ENCODE results near the gene RPS21.

Gene RPS21

GRCh38 chr20:62388839-62389600 lies 2.1 kb downstream of the RPS21 start:
- TF ChIP-seq CTCF (IDR thresholded peaks at IDR 0.05; ENCODE audit: low read depth, low read length): no peak
- no peak overlapping the region for H3K4me3 ChIP-seq (ENCODE audit: low read depth, low read length)

GRCh38 chr20:62389601-62390087 lies 2.7 kb downstream of the RPS21 start:
- H3K4me3 ChIP-seq (ENCODE audit: low read depth, low read length): no peak overlapping the region
- no peak for TF ChIP-seq CTCF (IDR thresholded peaks at IDR 0.05; ENCODE audit: low read depth, low read length)

GRCh38 chr20:62390317-62391164 lies 3.6 kb downstream of the RPS21 start:
- no peak for TF ChIP-seq CTCF (IDR thresholded peaks at IDR 0.05; ENCODE audit: low read depth, low read length)
- no peak overlapping the region for H3K4me3 ChIP-seq (ENCODE audit: low read depth, low read length)

GRCh38 chr20:62391165-62392076 lies 4.5 kb downstream of the RPS21 start:
- no peak for TF ChIP-seq CTCF (IDR thresholded peaks at IDR 0.05; ENCODE audit: low read depth, low read length)
- H3K4me3 ChIP-seq (ENCODE audit: low read depth, low read length): no peak overlapping the region

GRCh38 chr20:62392077-62392418 lies 5.1 kb downstream of the RPS21 start:
- no peak for TF ChIP-seq CTCF (IDR thresholded peaks at IDR 0.05; ENCODE audit: low read depth, low read length)

GRCh38 chr20:62392621-62393334 lies 5.9 kb downstream of the RPS21 start:
- no peak for TF ChIP-seq CTCF (IDR thresholded peaks at IDR 0.05; ENCODE audit: low read depth, low read length)
- H3K4me3 ChIP-seq (ENCODE audit: low read depth, low read length): no peak overlapping the region

More at GRCh38 chr20:62392077-62392418, 5.1 kb downstream of the RPS21 start:
- no peak overlapping the region for H3K4me3 ChIP-seq (ENCODE audit: low read depth, low read length)
